HUES6 (cell line): ENCODE data around the gene KRTAP1-1.
"Not testable (repeated sequence)": the region's sequence is repeated elsewhere in the genome, so short reads cannot be mapped to it uniquely, and the experiment has no call there.

Source experiments
- H3K27ac ChIP-seq: 2 replicates; pipeline ENCODE4 v1.7.0; 2013; ENCODE audit warnings: low read depth, mild to moderate bottlenecking, low read length, inconsistent platforms
- H3K27me3 ChIP-seq: 2 replicates; pipeline ENCODE4 v1.6.1; 2013; ENCODE audit warnings: low read length; ENCODE audit not compliant: control insufficient read depth, insufficient read depth
- H3K36me3 ChIP-seq: 2 replicates; pipeline ENCODE4 v1.6.1; 2013; ENCODE audit warnings: low read length; ENCODE audit not compliant: control insufficient read depth, insufficient read depth
- H3K4me1 ChIP-seq: 2 replicates; pipeline ENCODE4 v1.6.1; 2013; ENCODE audit warnings: low read length; ENCODE audit not compliant: control insufficient read depth, insufficient read depth
- H3K4me3 ChIP-seq: 2 replicates; pipeline ENCODE4 v1.5.1; 2013; ENCODE audit warnings: low read depth, low read length
- H3K9ac ChIP-seq: one replicate; pipeline ENCODE4 v1.6.1; 2013; ENCODE audit warnings: mild to moderate bottlenecking, low read length
- H3K9me3 ChIP-seq: 2 replicates; pipeline ENCODE4 v1.6.1; 2013; ENCODE audit warnings: low read depth, low read length; ENCODE audit not compliant: control insufficient read depth, insufficient read depth

Gene KRTAP1-1

DNA sequence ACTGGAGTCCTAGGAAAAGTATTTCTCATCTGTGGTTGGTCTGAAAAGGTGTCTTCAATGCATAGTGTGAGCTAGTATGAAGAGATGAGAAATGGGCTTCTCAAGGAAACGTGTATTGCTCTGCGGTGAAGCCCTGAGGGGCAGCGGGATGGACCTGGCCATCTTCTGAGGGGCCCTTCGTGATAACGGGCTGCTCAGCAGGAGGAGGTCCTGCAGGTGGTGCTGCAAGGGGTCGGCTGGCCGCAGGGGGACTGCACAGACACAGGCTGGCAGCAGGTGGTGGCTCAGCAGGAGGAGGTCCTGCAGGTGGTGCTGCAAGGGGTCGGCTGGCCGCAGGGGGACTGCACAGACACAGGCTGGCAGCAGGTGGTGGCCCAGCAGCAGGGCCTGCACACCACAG lies 13.3 kb upstream of the KRTAP1-1 start:
- not testable (repeated sequence) for H3K9ac ChIP-seq, H3K36me3 ChIP-seq, H3K4me1 ChIP-seq, H3K27ac ChIP-seq, H3K9me3 ChIP-seq, H3K4me3 ChIP-seq, H3K27me3 ChIP-seq

DNA sequence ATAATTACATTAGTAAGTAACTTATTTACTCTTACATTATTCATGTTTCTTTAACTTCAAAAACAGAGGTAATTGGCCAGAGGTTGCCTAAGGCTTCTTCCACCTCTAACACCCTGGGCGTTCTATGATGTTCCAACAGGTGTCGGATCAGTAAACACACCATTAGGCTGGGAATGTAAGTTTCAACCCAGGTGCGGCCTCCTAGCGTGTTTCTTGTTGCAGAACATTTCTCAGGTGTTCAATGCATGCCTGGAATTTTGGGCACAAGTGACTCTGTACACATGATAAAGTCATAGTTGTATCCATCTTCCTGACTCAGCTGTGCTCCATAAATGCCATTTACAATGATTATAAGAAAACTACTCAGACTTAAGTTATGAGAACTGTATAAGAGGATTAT lies 12.8 kb upstream of the KRTAP1-1 start:
- no peaks in the 10 kb centered on the region for H3K36me3 ChIP-seq
- H3K9ac ChIP-seq, result no peak overlapping the region
- H3K9me3 ChIP-seq, result no peaks in the 10 kb centered on the region; the same call in 1 of the 2 replicates
- no peaks in the 10 kb centered on the region; the same call in 1 of the 2 replicates for H3K4me1 ChIP-seq
- H3K27ac ChIP-seq, result no peak overlapping the region
- no peaks in the 10 kb centered on the region for H3K27me3 ChIP-seq
- no peak overlapping the region for H3K4me3 ChIP-seq

DNA sequence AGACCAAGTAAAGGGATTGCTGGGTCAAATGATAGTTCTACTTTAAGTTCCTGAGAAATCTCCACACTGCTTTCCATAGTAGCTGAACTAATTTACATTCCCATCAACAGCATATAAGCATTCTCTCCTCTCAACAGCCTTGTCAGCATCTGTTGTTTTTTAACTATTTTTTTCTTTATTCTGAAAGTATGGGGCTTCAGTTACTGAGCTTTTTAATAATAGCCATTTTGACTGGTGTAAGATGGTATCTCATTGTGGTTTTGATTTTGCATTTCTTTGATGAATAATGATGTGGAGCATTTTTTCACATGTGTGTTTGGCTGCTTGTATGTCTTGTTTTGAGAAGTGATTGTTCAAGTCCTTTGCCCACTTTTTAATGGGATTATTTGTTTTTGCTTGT lies 11.3 kb upstream of the KRTAP1-1 start:
- no peak overlapping the region for H3K27ac ChIP-seq
- peaks cover 2% of the 10 kb centered on the region for H3K4me1 ChIP-seq
- no peak overlapping the region for H3K4me3 ChIP-seq
- no peaks in the 10 kb centered on the region; the same call in 1 of the 2 replicates for H3K9me3 ChIP-seq
- no peaks in the 10 kb centered on the region for H3K27me3 ChIP-seq
- H3K9ac ChIP-seq, result no peak overlapping the region
- H3K36me3 ChIP-seq, result no peaks in the 10 kb centered on the region

DNA sequence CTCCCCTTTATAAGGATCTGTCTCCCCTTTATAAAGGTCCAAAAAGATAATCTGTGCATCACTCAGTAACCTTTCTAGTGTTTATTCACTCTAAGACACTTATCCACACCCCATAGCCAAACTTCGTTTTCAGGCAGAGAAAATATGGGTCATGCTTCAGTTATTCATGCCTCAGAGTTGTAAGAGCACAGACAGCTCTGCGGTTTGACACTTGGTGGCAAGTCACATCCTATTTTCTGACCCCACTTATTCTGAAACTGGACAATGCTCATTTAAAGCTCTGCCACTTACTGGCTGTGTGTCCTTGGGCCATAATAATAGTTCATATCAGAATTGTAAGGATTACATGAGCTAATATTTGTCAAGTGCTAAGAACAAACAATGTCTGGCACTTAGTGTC lies 7.9 kb upstream of the KRTAP1-1 start:
- Histone ChIP-seq H3K4me1 (peaks cover 2% of the 10 kb centered on the region), H3K36me3 (no peaks in the 10 kb centered on the region), H3K9ac (no peak overlapping the region), H3K9me3 (no peaks in the 10 kb centered on the region), H3K27me3 (no peaks in the 10 kb centered on the region), H3K27ac (no peak overlapping the region), H3K4me3 (no peak overlapping the region)

DNA sequence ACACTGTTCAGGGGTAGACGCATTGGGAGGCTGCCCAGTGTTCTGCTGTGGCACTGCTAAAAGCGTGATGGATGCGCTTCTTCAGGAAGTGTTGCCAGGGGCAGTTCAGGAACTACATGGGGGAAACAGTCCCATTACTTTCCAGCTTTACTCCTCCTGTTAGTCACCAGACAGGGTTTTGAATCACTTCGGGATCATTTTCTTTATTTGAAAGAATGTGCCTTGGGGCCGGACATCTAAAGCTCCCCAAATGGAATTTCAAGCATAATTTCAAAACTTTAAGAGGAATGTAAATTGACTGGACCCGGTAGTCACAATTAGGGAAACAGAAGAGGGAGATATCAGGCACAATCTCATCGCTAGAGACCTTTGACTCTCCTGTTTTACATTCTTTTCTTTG lies 7.2 kb upstream of the KRTAP1-1 start:
- H3K27me3 ChIP-seq, result no peaks in the 10 kb centered on the region
- H3K4me3 ChIP-seq, result no peak overlapping the region
- peaks cover 2% of the 10 kb centered on the region for H3K4me1 ChIP-seq
- no peaks in the 10 kb centered on the region for H3K36me3 ChIP-seq
- H3K9me3 ChIP-seq, result no peaks in the 10 kb centered on the region
- no peak overlapping the region for H3K9ac ChIP-seq
- H3K27ac ChIP-seq, result no peak overlapping the region

DNA sequence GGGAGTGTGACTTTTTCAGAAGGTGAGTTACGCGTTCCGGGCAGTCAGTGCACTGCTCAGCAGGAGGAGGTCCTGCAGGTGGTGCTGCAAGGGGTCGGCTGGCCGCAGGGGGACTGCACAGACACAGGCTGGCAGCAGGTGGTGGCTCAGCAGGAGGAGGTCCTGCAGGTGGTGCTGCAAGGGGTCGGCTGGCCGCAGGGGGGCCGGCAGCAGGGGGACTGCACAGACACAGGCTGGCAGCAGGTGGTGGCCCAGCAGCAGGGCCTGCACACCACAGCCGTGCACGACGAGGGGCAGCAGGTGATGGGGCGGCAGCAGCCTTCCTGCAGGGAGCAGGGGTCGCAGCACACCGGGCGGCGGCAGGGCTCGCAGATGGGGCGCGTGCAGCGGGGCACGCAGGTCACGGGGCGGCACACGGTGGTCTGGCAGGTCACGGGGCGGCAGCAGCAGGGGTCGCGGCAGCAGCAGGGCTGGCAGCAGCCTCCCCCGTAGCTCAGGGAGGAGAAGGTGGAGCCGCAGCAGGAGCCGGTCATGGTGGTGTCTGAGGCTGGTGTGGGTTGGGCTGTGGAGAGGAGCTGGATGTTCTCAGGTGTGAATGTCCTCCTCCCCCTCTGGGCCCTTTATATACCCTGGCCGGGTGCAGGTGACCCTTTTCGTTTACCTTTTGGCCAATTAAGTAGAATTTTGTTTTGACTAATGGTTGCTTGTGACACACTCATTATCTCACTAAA lies 5.7 kb upstream of the KRTAP1-1 start, which contains the start of gene KRTAP2-1:
Gene KRTAP2-1 (minus strand): TSS at position 582 of the 731 bp plus-strand sequence. CDS start 49 bp downstream, at position 533.
- not testable (repeated sequence) for H3K27me3 ChIP-seq, H3K9ac ChIP-seq, H3K4me3 ChIP-seq, H3K4me1 ChIP-seq, H3K36me3 ChIP-seq, H3K27ac ChIP-seq, H3K9me3 ChIP-seq

DNA sequence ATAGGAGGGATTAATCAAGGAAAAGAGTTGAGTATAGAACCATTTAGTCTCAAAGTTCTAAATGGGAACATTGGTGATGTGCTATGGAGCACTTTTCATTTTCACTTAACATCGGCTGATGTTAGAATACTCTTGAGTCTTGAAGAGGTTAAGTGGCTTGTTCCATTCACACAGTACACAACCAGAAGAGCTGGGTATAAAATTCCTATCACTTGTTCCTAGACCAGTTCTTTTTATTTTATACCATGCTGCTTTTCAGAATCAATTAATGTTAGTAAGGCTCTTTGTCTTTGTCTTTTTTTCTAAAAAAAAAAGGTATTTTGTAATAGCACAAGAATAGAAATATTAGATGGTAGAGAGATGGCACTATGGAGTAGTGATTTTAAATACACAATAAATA lies 1.7 kb upstream of the KRTAP1-1 start:
- no peak overlapping the region for H3K4me3 ChIP-seq
- H3K9ac ChIP-seq, result no peak overlapping the region
- H3K27me3 ChIP-seq, result no peaks in the 10 kb centered on the region
- peaks cover 13% of the 10 kb centered on the region; the same call in 1 of the 2 replicates for H3K4me1 ChIP-seq
- H3K9me3 ChIP-seq, result no peaks in the 10 kb centered on the region
- H3K27ac ChIP-seq, result no peak overlapping the region
- H3K36me3 ChIP-seq, result no peaks in the 10 kb centered on the region

DNA sequence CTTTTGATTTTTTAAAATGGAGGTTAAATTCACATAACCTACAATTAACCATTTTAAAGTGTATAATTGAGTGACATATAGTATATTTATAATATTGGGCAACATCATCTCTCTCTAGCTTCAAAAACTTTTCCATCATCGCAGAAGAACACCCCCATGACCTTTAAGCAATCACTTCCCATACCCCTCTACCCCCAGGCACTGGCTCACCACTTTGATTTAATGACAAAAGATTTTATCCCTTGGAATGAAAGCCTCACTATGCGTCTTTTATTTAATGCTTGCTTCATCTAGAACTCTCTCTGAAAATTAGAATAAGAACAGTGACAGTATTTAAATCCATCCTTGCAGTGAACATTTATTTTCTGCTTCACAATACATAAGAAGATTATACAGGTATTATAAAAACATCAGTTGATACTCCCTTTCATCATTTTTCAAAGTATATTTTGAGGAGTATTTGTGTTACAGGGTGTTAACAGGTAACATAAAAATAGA lies 3.3 kb downstream of the KRTAP1-1 start:
- Histone ChIP-seq H3K9ac (no peak overlapping the region), H3K27ac (no peak overlapping the region), H3K4me3 (no peak overlapping the region), H3K27me3 (no peaks in the 10 kb centered on the region), H3K36me3 (no peaks in the 10 kb centered on the region), H3K9me3 (no peaks in the 10 kb centered on the region), H3K4me1 (peaks cover 23% of the 10 kb centered on the region; the same call in 1 of the 2 replicates)

DNA sequence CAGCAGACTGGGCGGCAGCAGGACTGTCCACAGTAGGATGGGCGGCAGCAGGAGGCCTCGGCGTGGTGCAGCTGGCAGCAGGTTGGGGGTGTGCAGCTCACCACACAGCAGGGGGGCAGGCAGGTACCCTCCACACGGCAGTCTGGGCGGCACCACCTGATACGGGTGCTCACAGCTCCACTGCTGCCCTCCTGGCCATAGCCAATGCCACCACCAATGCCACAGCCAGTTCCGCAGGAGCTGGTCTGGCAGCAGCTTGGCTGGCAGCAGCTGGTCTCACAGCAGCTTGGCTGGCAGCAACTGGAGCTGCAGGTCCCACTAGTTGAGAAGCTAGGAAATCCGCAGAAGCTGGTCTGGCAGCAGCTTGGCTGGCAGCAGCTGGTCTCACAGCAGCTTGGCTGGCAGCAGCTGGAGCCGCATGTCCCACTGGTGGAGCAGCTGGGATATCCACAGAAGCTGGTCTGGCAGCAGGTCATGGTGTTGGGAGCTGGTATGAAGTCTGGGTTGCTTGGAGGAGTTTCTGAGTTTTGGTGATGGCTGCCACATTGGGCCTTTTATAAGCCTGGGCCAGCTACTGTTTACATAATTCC lies 6.8 kb downstream of the KRTAP1-1 start, which contains the start of gene KRTAP1-3:
Gene KRTAP1-3 (minus strand): TSS at position 529 of the 590 bp plus-strand sequence. CDS start 53 bp downstream, at position 476.
- H3K4me3 ChIP-seq, H3K36me3 ChIP-seq, H3K27me3 ChIP-seq, H3K27ac ChIP-seq, H3K9ac ChIP-seq, H3K9me3 ChIP-seq: not testable (repeated sequence)
- H3K4me1 ChIP-seq, result peaks cover 23% of the 10 kb centered on the region; the same call in 1 of the 2 replicates

DNA sequence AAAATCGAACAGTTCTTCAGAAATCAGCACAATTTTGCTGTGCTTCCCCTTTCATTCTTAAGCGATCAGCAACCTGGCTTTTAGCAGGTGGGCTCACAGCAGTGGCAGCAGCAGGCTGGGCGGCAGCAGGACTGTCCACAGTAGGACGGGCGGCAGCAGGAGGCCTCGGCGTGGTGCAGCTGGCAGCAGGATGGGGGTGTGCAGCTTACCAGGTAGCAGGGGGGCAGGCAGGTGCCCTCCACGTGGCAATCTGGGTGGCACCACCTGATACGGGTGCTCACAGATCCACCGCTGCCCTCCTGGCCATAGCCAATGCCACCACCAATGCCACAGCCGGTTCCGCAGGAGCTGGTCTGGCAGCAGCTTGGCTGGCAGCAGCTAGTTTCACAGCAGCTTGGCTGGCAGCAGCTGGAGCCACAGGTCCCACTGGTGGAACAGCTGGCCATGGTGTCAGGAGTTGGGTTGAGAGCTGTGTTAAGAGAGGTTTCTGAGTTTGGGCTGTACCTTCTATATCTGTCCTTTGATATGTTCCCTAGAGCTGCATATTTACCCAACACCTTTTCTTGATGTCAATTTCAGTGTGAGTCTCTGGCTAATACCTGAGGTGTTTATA lies 11.5 kb downstream of the KRTAP1-1 start, which contains the start of gene KRTAP1-4:
Gene KRTAP1-4 (minus strand): TSS at position 563 of the 613 bp plus-strand sequence. CDS start 117 bp downstream, at position 446.
- Histone ChIP-seq H3K27ac (no peak within 1 kb of the TSS), H3K9me3 (no peaks in the 10 kb centered on the region), H3K36me3 (no peaks in the 10 kb centered on the region), H3K4me3 (no peak within 1 kb of the TSS), H3K4me1 (no peaks in the 10 kb centered on the region), H3K27me3 (no peaks in the 10 kb centered on the region), H3K9ac (no peak within 1 kb of the TSS)
